ENCODE measurements around the gene MAN1A1. TPM values are rescaled to one million over a fixed set of nuclear protein-coding genes. Genes with fewer than 3 reads are reported as not detected.

MAN1A1 gene
- total and polyA plus RNA-seq, 4 donors, result 68.2 to 209 (median 148) TPM

DNA sequence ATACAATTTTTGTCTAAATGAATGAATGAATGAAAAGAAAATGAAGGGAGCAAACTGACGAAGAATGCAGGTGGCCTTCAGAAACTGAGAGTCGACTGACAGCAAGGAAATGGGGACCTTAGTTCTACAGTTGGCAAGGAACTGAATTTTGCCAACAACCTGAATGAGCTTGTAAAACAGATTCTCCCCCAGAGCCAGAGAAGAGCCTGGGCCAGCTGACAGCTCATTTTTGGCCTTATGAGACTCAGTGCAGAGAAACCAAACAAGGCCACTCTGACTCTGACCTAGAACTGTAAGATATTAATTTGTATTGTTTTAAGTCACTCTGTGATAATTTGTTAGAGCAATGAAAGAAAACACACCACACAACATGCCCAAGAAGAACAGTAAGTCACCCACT, 21.8 kb downstream of the MAN1A1 start:
- Histone ChIP-seq H3K4me3 (ENCODE audit: low read depth in 1 of 3, low read length in 3 of 3) (no peak overlapping the region), H3K36me3 (ENCODE audit: control insufficient read depth in 4 of 4, insufficient read depth in 3 of 4, low read depth in 1 of 4, low read length in 3 of 4) (peaks cover 0 to 13% (median 5%) of the 10 kb centered on the region in 4 donors), H3K9me3 (ENCODE audit: control insufficient read depth in 4 of 4, low read length in 3 of 4) (no peaks in the 10 kb centered on the region), H3K4me1 (ENCODE audit: control insufficient read depth in 4 of 4, insufficient read depth in 4 of 4, low read length in 3 of 4) (peaks cover 5 to 30% (median 11%) of the 10 kb centered on the region in 4 donors), H3K27ac (ENCODE audit: low read depth in 1 of 2, low read length in 2 of 2) (no peak overlapping the region), H3K9ac (ENCODE audit: low read depth in 1 of 2, low read length in 2 of 2) (no peak overlapping the region), H3K27me3 (ENCODE audit: control insufficient read depth in 4 of 4, insufficient read depth in 4 of 4, low read length in 3 of 4) (no peaks in the 10 kb centered on the region)
- 97% methylated on average over 2 of the region's 2 CpGs for WGBS
- TF ChIP-seq, protein P1, sequence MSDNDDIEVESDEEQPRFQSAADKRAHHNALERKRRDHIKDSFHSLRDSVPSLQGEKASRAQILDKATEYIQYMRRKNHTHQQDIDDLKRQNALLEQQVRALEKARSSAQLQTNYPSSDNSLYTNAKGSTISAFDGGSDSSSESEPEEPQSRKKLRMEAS (IDR thresholded peaks at IDR 0.05), result no peak
- no peak for TF ChIP-seq HNF4G (IDR thresholded peaks at IDR 0.05)
- TF ChIP-seq GABPA (IDR thresholded peaks at IDR 0.05 in 1 of 2, conservative IDR thresholded peaks at IDR 0.05 in 1 of 2), result no peak
- TF ChIP-seq, protein P2, sequence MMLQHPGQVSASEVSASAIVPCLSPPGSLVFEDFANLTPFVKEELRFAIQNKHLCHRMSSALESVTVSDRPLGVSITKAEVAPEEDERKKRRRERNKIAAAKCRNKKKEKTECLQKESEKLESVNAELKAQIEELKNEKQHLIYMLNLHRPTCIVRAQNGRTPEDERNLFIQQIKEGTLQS (IDR thresholded peaks at IDR 0.05), result no peak
- no peak for TF ChIP-seq SP1 (IDR thresholded peaks at IDR 0.05)
- TF ChIP-seq NR2F2 (IDR thresholded peaks at IDR 0.05), result no peak
- no peak for TF ChIP-seq FOXA2 (IDR thresholded peaks at IDR 0.05)
- TF ChIP-seq, protein P3, sequence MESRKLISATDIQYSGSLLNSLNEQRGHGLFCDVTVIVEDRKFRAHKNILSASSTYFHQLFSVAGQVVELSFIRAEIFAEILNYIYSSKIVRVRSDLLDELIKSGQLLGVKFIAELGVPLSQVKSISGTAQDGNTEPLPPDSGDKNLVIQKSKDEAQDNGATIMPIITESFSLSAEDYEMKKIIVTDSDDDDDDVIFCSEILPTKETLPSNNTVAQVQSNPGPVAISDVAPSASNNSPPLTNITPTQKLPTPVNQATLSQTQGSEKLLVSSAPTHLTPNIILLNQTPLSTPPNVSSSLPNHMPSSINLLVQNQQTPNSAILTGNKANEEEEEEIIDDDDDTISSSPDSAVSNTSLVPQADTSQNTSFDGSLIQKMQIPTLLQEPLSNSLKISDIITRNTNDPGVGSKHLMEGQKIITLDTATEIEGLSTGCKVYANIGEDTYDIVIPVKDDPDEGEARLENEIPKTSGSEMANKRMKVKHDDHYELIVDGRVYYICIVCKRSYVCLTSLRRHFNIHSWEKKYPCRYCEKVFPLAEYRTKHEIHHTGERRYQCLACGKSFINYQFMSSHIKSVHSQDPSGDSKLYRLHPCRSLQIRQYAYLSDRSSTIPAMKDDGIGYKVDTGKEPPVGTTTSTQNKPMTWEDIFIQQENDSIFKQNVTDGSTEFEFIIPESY (IDR thresholded peaks at IDR 0.05), result no peak
- TF ChIP-seq RXRA (IDR thresholded peaks at IDR 0.05), result no peak
- no peak for DNase-seq (ENCODE audit: low spot score)

DNA sequence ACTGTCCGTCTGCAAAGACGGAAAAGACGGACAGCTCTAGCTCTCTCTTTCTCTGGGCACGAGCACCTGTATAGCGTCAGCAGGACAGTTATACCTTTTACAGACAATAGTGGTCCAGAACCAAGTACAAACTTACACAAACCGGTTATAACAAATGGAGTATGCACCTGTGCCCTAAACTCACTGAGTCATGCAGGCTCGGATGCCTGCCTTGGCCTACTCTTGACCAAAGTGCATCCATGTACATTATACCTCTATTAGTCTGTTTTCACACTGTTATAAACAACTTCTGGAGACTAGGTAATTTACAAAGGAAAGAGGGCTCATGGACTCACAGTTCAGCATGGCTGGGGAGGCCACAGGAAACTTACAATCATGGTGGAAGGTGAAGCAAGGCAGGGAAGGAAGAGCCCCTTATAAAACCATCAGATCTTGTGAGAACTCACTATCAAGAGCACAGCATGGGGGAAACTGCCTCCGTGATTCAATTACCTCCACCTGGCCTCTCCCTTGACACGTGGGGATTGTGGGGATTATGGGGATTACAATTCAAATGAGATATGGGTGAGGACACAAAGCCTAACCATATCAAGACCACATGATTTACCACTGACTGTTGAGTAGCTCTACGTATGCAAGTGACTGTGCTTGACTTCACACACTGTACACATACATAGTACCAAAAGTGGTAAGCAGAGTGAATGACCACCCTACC, 23.1 kb downstream of the MAN1A1 start:
- no peak for DNase-seq (ENCODE audit: low spot score)
- Histone ChIP-seq H3K4me3 (ENCODE audit: low read depth in 1 of 3, low read length in 3 of 3) (no peak overlapping the region), H3K36me3 (ENCODE audit: control insufficient read depth in 4 of 4, insufficient read depth in 3 of 4, low read depth in 1 of 4, low read length in 3 of 4) (peaks cover 0 to 13% (median 5%) of the 10 kb centered on the region in 4 donors), H3K27ac (ENCODE audit: low read depth in 1 of 2, low read length in 2 of 2) (no peak overlapping the region), H3K9me3 (ENCODE audit: control insufficient read depth in 4 of 4, low read length in 3 of 4) (no peaks in the 10 kb centered on the region), H3K4me1 (ENCODE audit: control insufficient read depth in 4 of 4, insufficient read depth in 4 of 4, low read length in 3 of 4) (peaks cover 7 to 35% (median 11%) of the 10 kb centered on the region in 4 donors), H3K9ac (ENCODE audit: low read depth in 1 of 2, low read length in 2 of 2) (no peak overlapping the region), H3K27me3 (ENCODE audit: control insufficient read depth in 4 of 4, insufficient read depth in 4 of 4, low read length in 3 of 4) (no peaks in the 10 kb centered on the region)
- TF ChIP-seq YY1 (IDR thresholded peaks at IDR 0.05) (no peak), EGR1 (IDR thresholded peaks at IDR 0.05; ENCODE audit: low read depth in 2 of 2) (no peak), SP1 (IDR thresholded peaks at IDR 0.05) (no peak), JUND (IDR thresholded peaks at IDR 0.05) (no peak), HNF4G (IDR thresholded peaks at IDR 0.05) (no peak), RAD21 (IDR thresholded peaks at IDR 0.05) (no peak), HNF4A (conservative IDR thresholded peaks at IDR 0.05) (no peak), FOXA2 (IDR thresholded peaks at IDR 0.05) (no peak), RXRA (IDR thresholded peaks at IDR 0.05) (no peak)
- TF ChIP-seq, protein P2 (IDR thresholded peaks at IDR 0.05), result no peak
- TF ChIP-seq, protein P1 (IDR thresholded peaks at IDR 0.05), result no peak
- WGBS, result 95% methylated on average over 10 of the region's 10 CpGs

Measured in liver (tissue), 9 donors.